A673 (cell line): ENCODE measurements around the gene CRACDL. TPM values are rescaled to one million over a fixed set of nuclear protein-coding genes. Genes with fewer than 3 reads are reported as not detected.

Experiments used
- BruUV-seq: library from RNA; stranded (reverse); fragments of 400-500 nt; replicated peaks from 2 replicates; lab custom pipeline; 2021; lab: Mats Ljungman, UMichigan
- CTCF ChIA-PET: fragments of 300-600 bp; sonication (Branson Sonifier 250); formaldehyde crosslinking; loops from one replicate; lab custom pipeline; 2022; ENCODE audit warnings: antibody characterized with exemption; lab: Charles Lee
- POLR2A ChIA-PET: fragments of 300-600 bp; sonication (Branson Sonifier 250); formaldehyde crosslinking; loops from one replicate; lab custom pipeline; 2022; ENCODE audit warnings: antibody characterized with exemption; ENCODE audit not compliant: low non-redundant PET; lab: Charles Lee
- DNase-seq: peaks from one replicate; pipeline ENCODE4 v3.0.0-alpha.2; 2015; ENCODE audit warnings: low spot score
- H3K27ac ChIP-seq: fragments of 200-600 bp; sonication (generic); 2 replicates; pipeline ENCODE4 v1.5.1; 2016; ENCODE audit warnings: mixed run types, low read depth, mild to moderate bottlenecking, mixed read lengths, antibody characterized with exemption, low read length; ENCODE audit not compliant: poor library complexity, severe bottlenecking
- H3K27me3 ChIP-seq: fragments of 200-600 bp; sonication (generic); replicated peaks from 2 replicates; pipeline ENCODE4 v1.6.1; 2017; ENCODE audit warnings: mixed run types, low read depth, mild to moderate bottlenecking, mixed read lengths, antibody characterized with exemption, low read length; ENCODE audit not compliant: insufficient read depth, poor library complexity
- H3K36me3 ChIP-seq: fragments of 200-600 bp; sonication (generic); 2 replicates; pipeline ENCODE4 v1.6.1; 2016; ENCODE audit warnings: mixed run types, mild to moderate bottlenecking, mixed read lengths, antibody characterized with exemption, low read length; ENCODE audit not compliant: insufficient read depth, poor library complexity, severe bottlenecking
- H3K4me1 ChIP-seq: fragments of 200-600 bp; sonication (generic); 2 replicates; pipeline ENCODE4 v1.6.1; 2017; ENCODE audit warnings: mixed run types, mild to moderate bottlenecking, mixed read lengths, antibody characterized with exemption, low read length; ENCODE audit not compliant: insufficient read depth, poor library complexity, severe bottlenecking
- H3K4me3 ChIP-seq: fragments of 200-600 bp; sonication (generic); 2 replicates; pipeline ENCODE4 v1.5.1; 2016; ENCODE audit warnings: low read depth, mixed run types, mild to moderate bottlenecking, mixed read lengths, low read length; ENCODE audit not compliant: poor library complexity, severe bottlenecking
- H3K9me3 ChIP-seq: fragments of 200-600 bp; sonication (generic); 2 replicates; pipeline ENCODE4 v1.6.1; 2016; ENCODE audit warnings: mixed run types, low read depth, mild to moderate bottlenecking, mixed read lengths, antibody characterized with exemption, low read length; ENCODE audit not compliant: poor library complexity, severe bottlenecking
- CTCF ChIP-seq: fragments of 300-800, 200-600 bp; sonication (generic); conservative IDR thresholded peaks from 2 replicates; pipeline ENCODE4 v1.5.1; 2017; ENCODE audit warnings: low read depth, mild to moderate bottlenecking, antibody characterized with exemption, low read length, moderate library complexity, mixed read lengths
- EZH2 ChIP-seq: fragments of 200-600 bp; sonication (generic); IDR thresholded peaks from 2 replicates; pipeline ENCODE4 v1.6.1; 2017; ENCODE audit warnings: borderline replicate concordance, low read depth, mild to moderate bottlenecking, mixed read lengths, antibody characterized with exemption, low read length; ENCODE audit not compliant: poor library complexity, severe bottlenecking
- intact Hi-C: fragments of 100-400 bp; cut with micrococcal nuclease; formaldehyde crosslinking; loops from one replicate; pipeline ENCODE4 v1.10.0; 2022; ENCODE audit not compliant: unreplicated experiment
- total RNA-seq: library from RNA; stranded (reverse); gene quantifications from 2 replicates; pipeline ENCODE4 v1.2.3, GENCODE V29; 2021

The CRACDL gene
- total RNA-seq, 1 experiment from 2014 or later, result not detected

GRCh38 chr2:98778741-98779483, 157.1 kb downstream of the CRACDL start:
- Histone ChIP-seq H3K4me1 (no peaks in the 10 kb centered on the region), H3K27ac (no peak overlapping the region), H3K9me3 (peaks cover 16% of the 10 kb centered on the region), H3K36me3 (no peaks in the 10 kb centered on the region), H3K4me3 (no peak overlapping the region), H3K27me3 (peaks cover 4% of the 10 kb centered on the region)
- ChIA-PET POLR2A (no interaction called here), CTCF (no interaction called here)
- intact Hi-C loops, result no loop called here
- BruUV-seq, result no TSS peak
- DNase-seq, result no peak
- TF ChIP-seq CTCF, result no peak
- no peak for TF ChIP-seq EZH2

DNA sequence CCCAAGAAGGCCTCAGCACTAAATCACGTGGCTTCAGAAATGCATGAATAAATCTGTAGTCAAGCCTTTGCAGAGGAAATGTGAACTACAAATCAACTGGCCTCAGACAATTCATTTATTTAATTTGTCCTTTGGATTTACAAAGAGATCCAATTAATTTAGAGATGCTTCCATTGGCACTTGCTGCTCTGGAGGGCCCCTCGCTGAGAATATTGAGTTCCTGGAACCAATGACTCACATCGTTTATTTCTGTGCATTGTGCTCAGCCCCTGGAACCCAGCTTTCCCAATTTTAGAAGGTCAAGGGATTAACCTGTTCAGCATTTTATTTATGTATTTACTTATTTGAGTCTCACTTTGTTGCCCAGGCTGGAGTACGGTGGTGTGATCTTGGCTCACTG, 157.9 kb downstream of the CRACDL start:
- Histone ChIP-seq H3K4me1 (no peaks in the 10 kb centered on the region), H3K9me3 (peaks cover 16% of the 10 kb centered on the region), H3K36me3 (no peaks in the 10 kb centered on the region), H3K27me3 (peaks cover 4% of the 10 kb centered on the region), H3K27ac (no peak overlapping the region), H3K4me3 (no peak overlapping the region)
- CTCF ChIA-PET, result no interaction called here
- TF ChIP-seq CTCF (no peak), EZH2 (no peak)
- DNase-seq, result peak; percentile 48
- no TSS peak for BruUV-seq
- POLR2A ChIA-PET, result no interaction called here
- intact Hi-C loops, result no loop called here

DNA sequence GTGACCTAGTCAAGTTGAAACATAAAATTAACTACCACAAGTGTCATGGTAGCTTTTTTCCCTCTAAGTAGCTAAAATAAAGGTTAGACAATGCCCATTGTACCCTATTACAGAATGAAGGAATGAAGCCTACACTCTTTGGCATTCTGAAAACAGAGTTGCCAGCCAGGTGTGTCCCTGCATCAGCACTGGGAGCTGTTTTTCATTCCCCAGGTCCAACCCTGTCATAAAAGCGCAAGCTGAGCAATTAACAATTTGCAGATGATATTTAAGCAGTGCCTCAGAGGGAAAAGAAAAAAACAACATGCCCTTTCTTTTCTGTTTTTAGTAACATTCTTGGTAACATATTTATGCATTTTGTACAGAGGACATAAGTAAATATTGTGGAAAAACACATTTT, 158.3 kb downstream of the CRACDL start:
- Histone ChIP-seq H3K9me3 (peaks cover 16% of the 10 kb centered on the region), H3K27me3 (peaks cover 4% of the 10 kb centered on the region), H3K4me1 (no peaks in the 10 kb centered on the region), H3K36me3 (no peaks in the 10 kb centered on the region), H3K4me3 (no peak overlapping the region), H3K27ac (no peak overlapping the region)
- CTCF ChIA-PET, result no interaction called here
- BruUV-seq, result no TSS peak
- DNase-seq, result no peak
- no peak for TF ChIP-seq CTCF
- no peak for TF ChIP-seq EZH2
- POLR2A ChIA-PET, result no interaction called here
- intact Hi-C loops, result no loop called here
